BJ (cell line): Measurements from ENCODE around the gene PHF24. TPM values are rescaled to one million over a fixed set of nuclear protein-coding genes. Genes with fewer than 3 reads are reported as not detected.

Experiments
- CTCF ChIA-PET: fragments of 350-600 bp; formaldehyde crosslinking; extraction: SDS; loops from one replicate; lab custom pipeline; 2021; ENCODE audit warnings: antibody characterized with exemption, inconsistent platforms; lab: Yijun Ruan, JAX
- POLR2A ChIA-PET: fragments of 300-600 bp; sonication (Branson Sonifier 250); formaldehyde crosslinking; extraction: SDS; loops from one replicate; lab custom pipeline; 2021; ENCODE audit warnings: antibody characterized with exemption; lab: Charles Lee
- DNase-seq: peaks from one replicate; pipeline ENCODE4 v3.0.0-alpha.2; 2011; ENCODE audit warnings: low read depth
- H3K27me3 ChIP-seq: 2 replicates; pipeline ENCODE4 v1.6.0; 2011; ENCODE audit warnings: low read length; ENCODE audit not compliant: control insufficient read depth, insufficient read depth
- H3K36me3 ChIP-seq: 2 replicates; pipeline ENCODE4 v1.5.1; 2011; ENCODE audit warnings: low read length; ENCODE audit not compliant: control insufficient read depth, insufficient read depth
- H3K4me3 ChIP-seq: 2 replicates; pipeline ENCODE4 v1.5.1; 2011; ENCODE audit warnings: low read depth, mild to moderate bottlenecking, control low read depth, low read length
- polyA plus RNA-seq: library from polyadenylated mRNA; depleted of rRNA; stranded (reverse); fragments of >200 nt; gene quantifications from 2 replicates; pipeline ENCODE4 v1.2.3, GENCODE V29; 2011
- TF ChIP-seq, protein P1 (sequence below): IDR thresholded peaks from 2 replicates; pipeline ENCODE4 v1.5.1; 2011; ENCODE audit warnings: low read depth, mild to moderate bottlenecking, control low read depth, inconsistent platforms, low read length, moderate library complexity; ENCODE audit not compliant: insufficient read depth

PHF24 gene
- polyA plus RNA-seq, 1 experiment, result 0.09 TPM

DNA sequence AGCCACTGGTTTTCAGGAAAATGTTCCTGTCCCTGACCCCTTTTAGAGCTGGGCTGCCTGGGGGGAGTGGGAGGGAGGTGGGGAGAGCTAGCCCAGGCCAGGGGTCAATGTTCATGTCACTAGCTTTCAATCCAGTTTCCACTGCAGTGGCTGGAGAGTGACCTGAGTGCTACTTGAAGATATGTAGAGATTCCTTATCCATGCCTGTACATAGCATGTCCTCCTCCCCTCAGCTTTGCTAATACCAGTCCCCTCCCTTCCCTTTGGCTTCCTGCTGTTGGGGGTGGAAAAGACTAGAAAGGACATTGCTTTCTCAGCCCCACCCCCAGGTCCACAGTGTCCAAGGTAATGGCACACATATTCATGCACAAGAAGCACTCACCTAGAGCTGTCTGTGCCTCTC lies 39.3 kb downstream of the PHF24 start:
- ChIA-PET CTCF (interaction anchor here (0.6 to 1.3 kb wide), 3 partner anchors 13 to 483 kb away, joined by 3 to 4 read pairs (median 3); no protein-coding TSS in a partner anchor), POLR2A (no interaction called here)
- TF ChIP-seq, protein P1, sequence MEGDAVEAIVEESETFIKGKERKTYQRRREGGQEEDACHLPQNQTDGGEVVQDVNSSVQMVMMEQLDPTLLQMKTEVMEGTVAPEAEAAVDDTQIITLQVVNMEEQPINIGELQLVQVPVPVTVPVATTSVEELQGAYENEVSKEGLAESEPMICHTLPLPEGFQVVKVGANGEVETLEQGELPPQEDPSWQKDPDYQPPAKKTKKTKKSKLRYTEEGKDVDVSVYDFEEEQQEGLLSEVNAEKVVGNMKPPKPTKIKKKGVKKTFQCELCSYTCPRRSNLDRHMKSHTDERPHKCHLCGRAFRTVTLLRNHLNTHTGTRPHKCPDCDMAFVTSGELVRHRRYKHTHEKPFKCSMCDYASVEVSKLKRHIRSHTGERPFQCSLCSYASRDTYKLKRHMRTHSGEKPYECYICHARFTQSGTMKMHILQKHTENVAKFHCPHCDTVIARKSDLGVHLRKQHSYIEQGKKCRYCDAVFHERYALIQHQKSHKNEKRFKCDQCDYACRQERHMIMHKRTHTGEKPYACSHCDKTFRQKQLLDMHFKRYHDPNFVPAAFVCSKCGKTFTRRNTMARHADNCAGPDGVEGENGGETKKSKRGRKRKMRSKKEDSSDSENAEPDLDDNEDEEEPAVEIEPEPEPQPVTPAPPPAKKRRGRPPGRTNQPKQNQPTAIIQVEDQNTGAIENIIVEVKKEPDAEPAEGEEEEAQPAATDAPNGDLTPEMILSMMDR, result no peak
- DNase-seq, result no peak
- Histone ChIP-seq H3K27me3 (no peaks in the 10 kb centered on the region), H3K36me3 (peaks cover 17% of the 10 kb centered on the region), H3K4me3 (no peak overlapping the region)

DNA sequence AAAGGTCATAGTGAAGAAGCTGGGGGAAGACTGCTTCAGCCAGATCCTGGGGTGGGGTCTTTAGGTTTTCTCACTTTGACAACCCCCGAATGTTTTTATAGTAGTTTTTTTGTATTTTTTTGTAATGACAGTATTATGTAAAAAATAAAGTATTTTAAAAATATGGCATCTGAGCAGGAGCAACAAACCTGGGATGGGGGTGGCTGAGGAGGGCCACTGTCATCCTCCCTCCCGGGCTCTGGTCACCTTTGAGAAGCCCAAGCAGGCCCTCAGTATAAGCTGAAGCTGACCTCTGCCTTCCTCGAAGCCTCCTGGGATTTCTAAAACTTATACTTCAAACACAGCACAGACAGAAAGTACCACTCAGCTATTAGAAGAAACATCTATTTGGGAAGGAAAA lies 40.2 kb downstream of the PHF24 start:
- no peak for DNase-seq
- ChIA-PET POLR2A (no interaction called here), CTCF (interaction anchor here (0.6 to 1.6 kb wide), 4 partner anchors 14 to 99 kb away, joined by 3 to 5 read pairs (median 4); no protein-coding TSS in a partner anchor)
- Histone ChIP-seq H3K27me3 (no peaks in the 10 kb centered on the region), H3K36me3 (peaks cover 17% of the 10 kb centered on the region), H3K4me3 (no peak overlapping the region)
- TF ChIP-seq, protein P1, result no peak

DNA sequence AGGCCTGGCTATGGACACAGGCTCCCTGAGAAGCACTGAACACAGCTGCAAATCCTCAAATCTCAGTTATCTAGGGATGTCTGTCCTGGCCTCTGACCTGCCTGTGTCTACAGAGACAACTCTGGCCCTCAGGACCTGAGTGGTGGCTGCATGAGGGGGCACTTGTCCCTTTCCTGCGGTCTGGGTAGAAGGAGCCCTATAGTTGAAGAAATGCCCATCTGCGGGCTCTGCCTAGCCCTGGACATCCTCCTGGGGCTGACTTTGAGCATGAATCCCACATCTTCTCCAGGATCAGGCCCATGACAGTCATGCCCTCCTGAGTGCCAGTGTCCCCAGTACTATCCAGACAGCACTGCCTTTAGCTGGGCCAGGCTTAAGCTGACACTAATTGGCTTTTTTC lies 41.5 kb downstream of the PHF24 start:
- ChIA-PET POLR2A (no interaction called here), CTCF (no interaction called here)
- H3K36me3 ChIP-seq, result peaks cover 17% of the 10 kb centered on the region
- no peaks in the 10 kb centered on the region for H3K27me3 ChIP-seq
- TF ChIP-seq, protein P1, result no peak
- no peak for DNase-seq
- H3K4me3 ChIP-seq, result no peak overlapping the region

DNA sequence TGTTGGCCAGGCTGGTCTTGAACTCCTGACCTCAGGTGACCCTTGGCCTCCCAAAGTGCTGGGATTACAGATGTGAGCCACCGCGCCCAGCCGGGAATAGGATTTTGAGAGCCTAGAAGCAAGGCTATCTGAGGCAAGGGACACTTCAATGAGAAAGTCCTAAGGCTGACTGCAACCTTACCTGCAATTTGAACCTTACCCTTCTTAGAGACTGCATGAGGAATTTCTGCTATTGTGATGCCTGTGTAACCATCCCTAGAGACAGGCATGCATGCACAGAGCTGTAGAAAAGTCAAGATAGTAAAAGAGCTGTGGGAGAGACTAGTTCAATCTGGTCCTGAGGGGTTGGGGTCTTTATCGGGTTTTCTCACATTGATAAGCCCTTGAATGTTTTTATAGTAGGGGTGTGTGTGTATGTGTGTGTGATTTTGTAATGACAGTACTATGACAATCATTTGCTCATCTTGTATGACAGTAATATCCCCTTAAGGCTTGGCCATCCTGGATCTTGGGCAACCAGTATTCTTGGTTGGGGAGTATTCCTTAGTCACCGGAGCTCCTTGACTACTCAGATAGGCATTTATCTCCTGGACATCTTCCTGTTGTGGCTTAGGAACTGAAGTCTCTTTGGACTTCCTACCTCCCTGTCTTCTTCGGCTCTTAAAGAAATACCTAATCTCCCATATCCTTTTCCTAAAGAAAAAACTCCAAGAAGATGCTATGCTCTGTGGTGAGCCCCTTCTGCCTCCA lies 42.6 kb downstream of the PHF24 start:
- CTCF ChIA-PET, result interaction anchor here (0.6 to 1.0 kb wide), 3 partner anchors 12 to 101 kb away, joined by 3 to 5 read pairs (median 4); no protein-coding TSS in a partner anchor
- TF ChIP-seq, protein P1, result no peak
- H3K36me3 ChIP-seq, result peaks cover 17% of the 10 kb centered on the region
- DNase-seq, result peak; percentile 37
- POLR2A ChIA-PET, result no interaction called here
- no peak overlapping the region for H3K4me3 ChIP-seq
- no peaks in the 10 kb centered on the region for H3K27me3 ChIP-seq

DNA sequence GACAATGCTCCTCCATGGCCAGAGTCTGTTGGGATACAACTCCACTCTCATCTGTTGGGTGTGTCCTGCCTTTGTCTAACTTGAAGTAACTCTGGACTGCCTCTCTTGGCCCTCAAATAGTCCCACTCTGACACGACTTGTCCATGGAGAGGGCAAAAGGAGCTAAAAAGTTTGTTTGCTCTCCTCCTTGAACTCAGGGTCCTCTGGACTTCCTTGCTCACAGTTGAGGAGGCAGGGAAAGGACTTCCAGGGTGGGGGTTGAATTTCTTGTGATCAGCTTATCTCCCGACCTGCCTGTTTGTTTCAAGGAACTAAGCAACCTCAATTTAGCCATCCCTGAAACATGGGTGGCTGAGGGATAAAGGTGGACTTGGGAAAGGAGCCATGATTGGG lies 43.2 kb downstream of the PHF24 start:
- DNase-seq, result no peak
- ChIA-PET CTCF (interaction anchor here (0.6 to 1.4 kb wide), 4 partner anchors 8 to 102 kb away, joined by 3 to 5 read pairs (median 4); no protein-coding TSS in a partner anchor), POLR2A (no interaction called here)
- Histone ChIP-seq H3K36me3 (peaks cover 17% of the 10 kb centered on the region), H3K4me3 (no peak overlapping the region), H3K27me3 (no peaks in the 10 kb centered on the region)
- TF ChIP-seq, protein P1, result no peak
